H9 (cell line): ENCODE measurements around the gene FAM156A. TPM values are rescaled to one million over a fixed set of nuclear protein-coding genes. Genes with fewer than 3 reads are reported as not detected.
A peak's percentile ranks its signal among the peaks of the same experiment; 100 is the strongest.
"Not testable (repeated sequence)": the region's sequence is repeated elsewhere in the genome, so short reads cannot be mapped to it uniquely, and the experiment has no call there.

Experiments used
- DNase-seq: peaks from one replicate; pipeline ENCODE4 v3.0.0-alpha.2; 2017
- H2AFZ ChIP-seq: one replicate; pipeline ENCODE4 v1.6.1; 2013; ENCODE audit warnings: mild to moderate bottlenecking, low read length, control low read depth, moderate library complexity
- H2AK5ac ChIP-seq: 2 replicates; pipeline ENCODE4 v1.6.1; 2013; ENCODE audit warnings: low read length, control low read depth, mixed read lengths; ENCODE audit not compliant: insufficient read length
- H2BK120ac ChIP-seq: one replicate; pipeline ENCODE4 v1.6.1; 2013; ENCODE audit warnings: low read depth, mild to moderate bottlenecking, low read length, control low read depth, inconsistent platforms; ENCODE audit not compliant: poor library complexity, severe bottlenecking
- H2BK12ac ChIP-seq: 2 replicates; pipeline ENCODE4 v1.6.1; 2013; ENCODE audit warnings: low read length, control low read depth, mixed read lengths, low read depth; ENCODE audit not compliant: insufficient read length
- H2BK15ac ChIP-seq: 2 replicates; pipeline ENCODE4 v1.6.1; 2013; ENCODE audit warnings: low read depth, low read length, control low read depth
- H2BK20ac ChIP-seq: one replicate; pipeline ENCODE4 v1.6.1; 2013; ENCODE audit warnings: low read depth, mild to moderate bottlenecking, low read length, control low read depth, inconsistent platforms; ENCODE audit not compliant: poor library complexity, severe bottlenecking
- H2BK5ac ChIP-seq: 2 replicates; pipeline ENCODE4 v1.6.1; 2013; ENCODE audit warnings: low read length, control low read depth, mixed read lengths; ENCODE audit not compliant: insufficient read length
- H3K14ac ChIP-seq: 2 replicates; pipeline ENCODE4 v1.6.1; 2013; ENCODE audit warnings: low read length, control low read depth; ENCODE audit not compliant: insufficient read depth
- H3K18ac ChIP-seq: 2 replicates; pipeline ENCODE4 v1.6.1; 2013; ENCODE audit warnings: low read depth, mild to moderate bottlenecking, mixed read lengths, low read length, control low read depth; ENCODE audit not compliant: insufficient read length
- H3K23ac ChIP-seq: 2 replicates; pipeline ENCODE4 v1.6.1; 2013; ENCODE audit warnings: low read length, control low read depth, mixed read lengths, low read depth; ENCODE audit not compliant: insufficient read length
- H3K23me2 ChIP-seq: 2 replicates; pipeline ENCODE4 v1.6.1; 2013; ENCODE audit warnings: low read depth, mild to moderate bottlenecking, mixed read lengths, low read length, control low read depth; ENCODE audit not compliant: insufficient read length, poor library complexity, severe bottlenecking
- H3K27ac ChIP-seq: 2 replicates; pipeline ENCODE4 v1.5.1; 2013; ENCODE audit warnings: low read length, control low read depth, mixed read lengths, low read depth; ENCODE audit not compliant: insufficient read length
- H3K27me3 ChIP-seq: 2 replicates; pipeline ENCODE4 v1.6.1; 2013; ENCODE audit warnings: low read length, control low read depth, inconsistent platforms; ENCODE audit not compliant: insufficient read depth
- H3K4ac ChIP-seq: 2 replicates; pipeline ENCODE4 v1.6.1; 2013; ENCODE audit warnings: low read depth, mild to moderate bottlenecking, control low read depth, inconsistent platforms, low read length, moderate library complexity
- H3K4me1 ChIP-seq: 2 replicates; pipeline ENCODE4 v1.6.1; 2013; ENCODE audit warnings: low read length, control low read depth, inconsistent platforms; ENCODE audit not compliant: insufficient read depth
- H3K4me2 ChIP-seq: 2 replicates; pipeline ENCODE4 v1.6.1; 2013; ENCODE audit warnings: low read length, control low read depth, mixed read lengths; ENCODE audit not compliant: insufficient read length, insufficient read depth
- H3K56ac ChIP-seq: 2 replicates; pipeline ENCODE4 v1.6.1; 2013; ENCODE audit warnings: low read depth, mild to moderate bottlenecking, mixed read lengths, low read length, control low read depth; ENCODE audit not compliant: insufficient read length
- H3K79me1 ChIP-seq: 2 replicates; pipeline ENCODE4 v1.6.1; 2013; ENCODE audit warnings: low read depth, mild to moderate bottlenecking, moderate library complexity, low read length, control low read depth, inconsistent platforms; ENCODE audit not compliant: insufficient read depth, poor library complexity, severe bottlenecking
- H3K79me2 ChIP-seq: 2 replicates; pipeline ENCODE4 v1.6.1; 2013; ENCODE audit warnings: low read length, control low read depth, inconsistent platforms; ENCODE audit not compliant: insufficient read depth
- H3K9ac ChIP-seq: 2 replicates; pipeline ENCODE4 v1.6.1; 2013; ENCODE audit warnings: low read length, control low read depth, mixed read lengths; ENCODE audit not compliant: insufficient read length; ENCODE audit errors: extremely low read depth
- H3K9me3 ChIP-seq: one replicate; pipeline ENCODE4 v1.6.1; 2013; ENCODE audit warnings: low read depth, low read length, inconsistent platforms; ENCODE audit not compliant: control insufficient read depth
- H3T11ph ChIP-seq: one replicate; pipeline ENCODE4 v1.6.1; 2013; ENCODE audit warnings: mild to moderate bottlenecking, low read length, control low read depth, inconsistent platforms
- H4K20me1 ChIP-seq: one replicate; pipeline ENCODE4 v1.6.1; 2013; ENCODE audit not compliant: control insufficient read depth, insufficient read length, insufficient read depth
- H4K5ac ChIP-seq: 2 replicates; pipeline ENCODE4 v1.6.1; 2013; ENCODE audit warnings: low read depth, mild to moderate bottlenecking, mixed read lengths, low read length, control low read depth; ENCODE audit not compliant: insufficient read length
- H4K8ac ChIP-seq: replicated peaks from 2 replicates; pipeline ENCODE4 v1.6.1; 2013; ENCODE audit warnings: low read length, control low read depth, mixed read lengths, low read depth; ENCODE audit not compliant: insufficient read length
- H4K91ac ChIP-seq: 2 replicates; pipeline ENCODE4 v1.6.1; 2013; ENCODE audit warnings: low read depth, mild to moderate bottlenecking, moderate library complexity, mixed read lengths, low read length, control low read depth; ENCODE audit not compliant: insufficient read length
- H3K27ac Mint-ChIP-seq, 3 experiments: 2 replicates in 2 of 3; 3 replicates in 1 of 3; pipeline ENCODE4 v1.8.0; 2020 to 2021; ENCODE audit warnings: mixed read lengths in 3 of 3, mild to moderate bottlenecking in 1 of 3, moderate library complexity in 1 of 3
- H3K27me3 Mint-ChIP-seq: 2 replicates; pipeline ENCODE4 v1.8.0; 2021; ENCODE audit warnings: low read depth, mild to moderate bottlenecking, moderate library complexity, mixed read lengths
- H3K36me3 Mint-ChIP-seq, 3 experiments: 2 replicates in 2 of 3; 3 replicates in 1 of 3; pipeline ENCODE4 v1.8.0; 2020 to 2021; ENCODE audit warnings: low read depth in 3 of 3, mixed read lengths in 3 of 3; ENCODE audit not compliant: insufficient read depth in 1 of 3
- H3K4me1 Mint-ChIP-seq, 2 experiments: 2 replicates each; pipeline ENCODE4 v1.8.0; 2020; ENCODE audit warnings: mixed read lengths in 2 of 2
- H3K4me3 Mint-ChIP-seq, 2 experiments: 2 replicates in 1 of 2; 3 replicates in 1 of 2; pipeline ENCODE4 v1.8.0; 2020 to 2021; ENCODE audit warnings: mild to moderate bottlenecking in 2 of 2, mixed read lengths in 2 of 2, moderate library complexity in 1 of 2
- H3K9me3 Mint-ChIP-seq, 2 experiments: 2 replicates in 1 of 2; 3 replicates in 1 of 2; pipeline ENCODE4 v1.8.0; 2020; ENCODE audit warnings: mild to moderate bottlenecking in 2 of 2, mixed read lengths in 2 of 2, moderate library complexity in 1 of 2
- WGBS: extraction: QIAGEN DNeasy Blood & Tissue Kit; methylation state at CpG from one replicate; pipeline ENCODE4 v1.1.7; 2013; ENCODE audit warnings: missing lambda C conversion rate, low lambda C conversion rate, mixed read lengths; ENCODE audit not compliant: insufficient read length; ENCODE audit errors: extremely low coverage; 5-methylcytosine and 5-hydroxymethylcytosine counted together
- total RNA-seq: library from RNA; stranded (reverse); gene quantifications from 2 replicates; pipeline ENCODE4 v1.2.1, GENCODE V29; 2021

FAM156A gene
- total RNA-seq, 1 experiment from 2014 or later, result 15.7 TPM

DNA sequence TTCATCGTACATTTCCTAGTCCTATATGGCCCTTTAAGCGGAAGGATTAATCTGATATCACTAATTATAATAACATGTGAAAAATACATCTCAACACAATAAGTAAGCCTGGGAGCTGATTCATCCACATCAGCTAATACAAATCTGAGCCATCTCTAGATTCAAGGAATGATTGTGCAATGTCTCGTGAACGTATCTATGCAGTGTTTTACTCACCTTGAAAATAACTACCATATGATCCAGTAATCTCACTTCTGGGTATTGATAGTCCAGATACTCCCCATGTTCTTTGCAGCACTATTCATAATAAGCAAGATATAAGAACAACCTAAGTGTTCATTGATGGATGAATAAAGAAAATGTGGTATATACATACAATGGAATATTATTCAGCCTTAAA lies 17.6 kb downstream of the FAM156A start:
- H3K56ac ChIP-seq, H3T11ph ChIP-seq, H4K91ac ChIP-seq, H3K9me3 ChIP-seq, H3K4me1 Mint-ChIP-seq, DNase-seq, H3K18ac ChIP-seq, H3K79me2 ChIP-seq, H3K4me3 Mint-ChIP-seq, H3K9ac ChIP-seq, H2AFZ ChIP-seq, H3K27ac ChIP-seq, H2BK15ac ChIP-seq, H3K79me1 ChIP-seq, H4K20me1 ChIP-seq, H4K8ac ChIP-seq, H3K36me3 Mint-ChIP-seq, H3K4me1 ChIP-seq, H3K4me2 ChIP-seq, H2AK5ac ChIP-seq, H3K27ac Mint-ChIP-seq, H2BK20ac ChIP-seq, H2BK12ac ChIP-seq, H2BK120ac ChIP-seq, H3K14ac ChIP-seq, H2BK5ac ChIP-seq, H3K27me3 Mint-ChIP-seq, H3K23ac ChIP-seq, H3K9me3 Mint-ChIP-seq, H4K5ac ChIP-seq, H3K23me2 ChIP-seq, H3K27me3 ChIP-seq, H3K4ac ChIP-seq: not testable (repeated sequence)
- no CpG with 5 or more reads among the region's 4 CpGs for WGBS

- not testable (repeated sequence) for H2AK5ac ChIP-seq, H4K20me1 ChIP-seq, H2BK20ac ChIP-seq, H3K27ac ChIP-seq, H3K23ac ChIP-seq, DNase-seq, H3K4me1 ChIP-seq, H3K27me3 ChIP-seq, H3K79me1 ChIP-seq, H3K23me2 ChIP-seq, H3K79me2 ChIP-seq, H3K27me3 Mint-ChIP-seq, H2BK120ac ChIP-seq, H4K91ac ChIP-seq, H3K56ac ChIP-seq, H2BK5ac ChIP-seq, H4K8ac ChIP-seq, H3K4me1 Mint-ChIP-seq, H4K5ac ChIP-seq, H2BK15ac ChIP-seq, H3K4ac ChIP-seq, H3K9me3 ChIP-seq, H3K36me3 Mint-ChIP-seq, H3T11ph ChIP-seq, H2AFZ ChIP-seq
- WGBS, result no CpG with 5 or more reads among the region's 10 CpGs
- peak overlapping the region; percentile 97 to 100 (median 99) for H3K27ac Mint-ChIP-seq
- H3K9me3 Mint-ChIP-seq, result peaks cover 33 to 35% of the 10 kb centered on the region in 2 experiments
- H3K18ac ChIP-seq, result peak overlapping the region; percentile 34
- peak overlapping the region; percentile 83 to 86 for H3K4me3 Mint-ChIP-seq
- H2BK12ac ChIP-seq, result peak overlapping the region; percentile 82
- peak overlapping the region; percentile 71 for H3K4me2 ChIP-seq
- peak overlapping the region; percentile 46 for H3K9ac ChIP-seq
- H3K14ac ChIP-seq, result peak overlapping the region; percentile 94
Measured at GRCh38 chrX:52935470-52935784, 22.9 kb downstream of the FAM156A start.
